A673 (cell line): ENCODE results near the gene SDF4. TPM values are rescaled to one million over a fixed set of nuclear protein-coding genes. Genes with fewer than 3 reads are reported as not detected.
A peak's percentile ranks its signal among the peaks of the same experiment; 100 is the strongest.

Source experiments
- BruUV-seq: library from RNA; stranded (reverse); fragments of 400-500 nt; replicated peaks from 2 replicates; lab custom pipeline; 2021; lab: Mats Ljungman, UMichigan
- CTCF ChIA-PET: fragments of 300-600 bp; sonication (Branson Sonifier 250); formaldehyde crosslinking; loops from one replicate; lab custom pipeline; 2022; ENCODE audit warnings: antibody characterized with exemption; lab: Charles Lee
- POLR2A ChIA-PET: fragments of 300-600 bp; sonication (Branson Sonifier 250); formaldehyde crosslinking; loops from one replicate; lab custom pipeline; 2022; ENCODE audit warnings: antibody characterized with exemption; ENCODE audit not compliant: low non-redundant PET; lab: Charles Lee
- DNase-seq: peaks from one replicate; pipeline ENCODE4 v3.0.0-alpha.2; 2015; ENCODE audit warnings: low spot score
- H3K27ac ChIP-seq: fragments of 200-600 bp; sonication (generic); 2 replicates; pipeline ENCODE4 v1.5.1; 2016; ENCODE audit warnings: mixed run types, low read depth, mild to moderate bottlenecking, mixed read lengths, antibody characterized with exemption, low read length; ENCODE audit not compliant: poor library complexity, severe bottlenecking
- H3K27me3 ChIP-seq: fragments of 200-600 bp; sonication (generic); replicated peaks from 2 replicates; pipeline ENCODE4 v1.6.1; 2017; ENCODE audit warnings: mixed run types, low read depth, mild to moderate bottlenecking, mixed read lengths, antibody characterized with exemption, low read length; ENCODE audit not compliant: insufficient read depth, poor library complexity
- H3K36me3 ChIP-seq: fragments of 200-600 bp; sonication (generic); 2 replicates; pipeline ENCODE4 v1.6.1; 2016; ENCODE audit warnings: mixed run types, mild to moderate bottlenecking, mixed read lengths, antibody characterized with exemption, low read length; ENCODE audit not compliant: insufficient read depth, poor library complexity, severe bottlenecking
- H3K4me1 ChIP-seq: fragments of 200-600 bp; sonication (generic); 2 replicates; pipeline ENCODE4 v1.6.1; 2017; ENCODE audit warnings: mixed run types, mild to moderate bottlenecking, mixed read lengths, antibody characterized with exemption, low read length; ENCODE audit not compliant: insufficient read depth, poor library complexity, severe bottlenecking
- H3K4me3 ChIP-seq: fragments of 200-600 bp; sonication (generic); 2 replicates; pipeline ENCODE4 v1.5.1; 2016; ENCODE audit warnings: low read depth, mixed run types, mild to moderate bottlenecking, mixed read lengths, low read length; ENCODE audit not compliant: poor library complexity, severe bottlenecking
- H3K9me3 ChIP-seq: fragments of 200-600 bp; sonication (generic); 2 replicates; pipeline ENCODE4 v1.6.1; 2016; ENCODE audit warnings: mixed run types, low read depth, mild to moderate bottlenecking, mixed read lengths, antibody characterized with exemption, low read length; ENCODE audit not compliant: poor library complexity, severe bottlenecking
- CTCF ChIP-seq: fragments of 300-800, 200-600 bp; sonication (generic); conservative IDR thresholded peaks from 2 replicates; pipeline ENCODE4 v1.5.1; 2017; ENCODE audit warnings: low read depth, mild to moderate bottlenecking, antibody characterized with exemption, low read length, moderate library complexity, mixed read lengths
- EZH2 ChIP-seq: fragments of 200-600 bp; sonication (generic); IDR thresholded peaks from 2 replicates; pipeline ENCODE4 v1.6.1; 2017; ENCODE audit warnings: borderline replicate concordance, low read depth, mild to moderate bottlenecking, mixed read lengths, antibody characterized with exemption, low read length; ENCODE audit not compliant: poor library complexity, severe bottlenecking
- intact Hi-C: fragments of 100-400 bp; cut with micrococcal nuclease; formaldehyde crosslinking; loops from one replicate; pipeline ENCODE4 v1.10.0; 2022; ENCODE audit not compliant: unreplicated experiment
- total RNA-seq: library from RNA; stranded (reverse); gene quantifications from 2 replicates; pipeline ENCODE4 v1.2.3, GENCODE V29; 2021

The SDF4 gene
- total RNA-seq, 1 experiment from 2014 or later: 133 TPM

GRCh38 chr1:1236945-1237873, 5.4 kb upstream of the SDF4 start:
- Histone ChIP-seq H3K27me3 (no peaks in the 10 kb centered on the region), H3K4me1 (peaks cover 16% of the 10 kb centered on the region), H3K36me3 (peaks cover 17% of the 10 kb centered on the region), H3K4me3 (no peak overlapping the region), H3K27ac (peak overlapping the region; percentile 18), H3K9me3 (no peaks in the 10 kb centered on the region)
- intact Hi-C loops: no loop called here
- TF ChIP-seq EZH2: no peak
- TF ChIP-seq CTCF: no peak
- DNase-seq: no peak
- ChIA-PET CTCF (no interaction called here), POLR2A (no interaction called here)
- BruUV-seq: no TSS peak

GRCh38 chr1:1236176-1236763, 4.5 kb upstream of the SDF4 start:
- intact Hi-C loops: no loop called here
- DNase-seq: no peak
- BruUV-seq: no TSS peak
- Histone ChIP-seq H3K27ac (peak overlapping the region; percentile 18), H3K4me1 (peaks cover 16% of the 10 kb centered on the region), H3K4me3 (no peak overlapping the region), H3K9me3 (no peaks in the 10 kb centered on the region), H3K36me3 (peaks cover 17% of the 10 kb centered on the region), H3K27me3 (no peaks in the 10 kb centered on the region)
- TF ChIP-seq EZH2 (no peak), CTCF (no peak)
- CTCF ChIA-PET: no interaction called here
- POLR2A ChIA-PET: no interaction called here

DNA sequence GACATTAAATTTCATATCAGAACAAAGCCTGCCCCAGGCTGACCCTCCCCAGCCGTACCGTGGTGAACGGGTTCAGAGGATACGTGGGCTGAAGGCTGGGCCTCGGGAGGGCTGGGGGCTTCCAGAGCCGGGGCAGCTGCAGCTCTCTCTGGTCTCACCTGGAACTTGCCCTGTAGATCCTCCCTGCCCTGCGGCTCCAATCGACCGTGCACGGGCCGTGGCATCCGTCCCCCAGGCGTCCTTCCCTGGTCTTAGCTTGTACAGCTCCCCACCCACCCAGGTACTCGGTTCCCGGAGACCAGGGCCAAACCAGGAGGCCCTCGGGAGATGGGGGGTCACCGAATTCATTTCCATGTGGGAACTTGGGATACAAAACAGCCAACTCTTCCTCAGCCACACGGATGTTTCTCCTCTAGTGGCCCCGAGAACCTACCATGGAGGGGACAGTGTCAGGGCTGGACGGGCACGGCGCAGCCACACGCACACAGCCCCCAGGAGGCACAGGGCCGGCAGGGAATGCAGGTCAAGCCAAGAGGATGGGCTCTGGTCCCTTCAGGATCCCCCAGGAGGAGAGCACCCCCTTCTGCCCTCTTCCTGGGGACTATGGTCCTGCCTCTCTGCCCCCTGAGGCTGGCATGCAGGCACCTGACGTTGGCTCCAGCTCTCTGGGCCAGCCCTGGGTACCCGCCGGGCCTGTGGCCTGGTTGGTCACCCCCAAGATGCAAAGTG, 3.4 kb upstream of the SDF4 start:
- intact Hi-C loops: no loop called here
- Histone ChIP-seq H3K4me3 (no peak overlapping the region), H3K9me3 (no peaks in the 10 kb centered on the region), H3K27ac (no peak overlapping the region), H3K36me3 (peaks cover 17% of the 10 kb centered on the region), H3K4me1 (peaks cover 22% of the 10 kb centered on the region), H3K27me3 (no peaks in the 10 kb centered on the region)
- no peak for TF ChIP-seq CTCF
- no peak for TF ChIP-seq EZH2
- CTCF ChIA-PET: no interaction called here
- DNase-seq: no peak
- BruUV-seq: no TSS peak
- POLR2A ChIA-PET: no interaction called here
